OCI-LY3 (cell line): ENCODE results near the gene UBAC2.

Experiments used
- EZH2phosphoT487 ChIP-seq: fragments of 200-600 bp; shearing (Covaris generic); IDR thresholded peaks from 2 replicates; pipeline ENCODE4 v1.6.1; 2018; ENCODE audit warnings: antibody characterized with exemption, mixed run types, low read depth
- TF ChIP-seq, protein P1 (sequence below): fragments of 200-600, 300-600 bp; sonication (generic); IDR thresholded peaks from 2 replicates; pipeline ENCODE4 v1.5.1; 2014; ENCODE audit warnings: antibody characterized with exemption, low read length, low read depth

DNA sequence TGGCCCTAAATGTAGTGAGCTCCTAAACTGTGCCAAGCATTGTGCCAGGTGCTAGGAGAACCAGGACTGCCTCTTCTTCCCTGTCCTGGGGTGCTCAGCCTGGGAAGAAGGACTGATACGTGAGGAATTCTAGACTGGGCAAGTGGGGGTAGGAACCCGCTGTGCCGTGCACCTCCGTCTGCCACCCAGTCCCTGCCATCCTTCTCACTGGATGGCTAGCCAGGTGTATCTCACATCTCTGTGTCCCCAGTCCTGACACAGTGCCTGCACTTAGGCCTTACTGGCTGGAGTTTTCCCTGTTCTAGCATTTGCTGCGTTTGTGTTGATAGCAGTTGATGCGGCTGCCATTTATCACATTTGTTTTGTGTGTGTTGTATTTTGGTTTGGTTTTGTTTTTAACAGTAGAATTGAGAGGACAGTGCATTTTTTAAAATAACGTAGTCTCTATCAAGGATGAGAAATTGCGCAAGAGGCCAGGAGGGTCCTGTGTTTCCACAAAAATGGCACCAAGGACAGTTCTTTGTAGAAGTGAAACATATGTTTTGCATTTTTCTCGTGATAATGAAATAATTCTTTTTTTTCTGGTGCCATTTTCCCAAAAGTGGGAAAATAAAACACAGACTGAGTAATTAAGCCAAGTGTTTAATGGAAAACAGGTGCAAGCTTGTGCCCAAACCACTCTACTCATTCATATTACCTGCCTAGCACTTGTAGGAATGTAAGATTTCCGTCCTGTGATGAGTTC is 111.3 kb downstream of the UBAC2 start:
- TF ChIP-seq, protein P1, sequence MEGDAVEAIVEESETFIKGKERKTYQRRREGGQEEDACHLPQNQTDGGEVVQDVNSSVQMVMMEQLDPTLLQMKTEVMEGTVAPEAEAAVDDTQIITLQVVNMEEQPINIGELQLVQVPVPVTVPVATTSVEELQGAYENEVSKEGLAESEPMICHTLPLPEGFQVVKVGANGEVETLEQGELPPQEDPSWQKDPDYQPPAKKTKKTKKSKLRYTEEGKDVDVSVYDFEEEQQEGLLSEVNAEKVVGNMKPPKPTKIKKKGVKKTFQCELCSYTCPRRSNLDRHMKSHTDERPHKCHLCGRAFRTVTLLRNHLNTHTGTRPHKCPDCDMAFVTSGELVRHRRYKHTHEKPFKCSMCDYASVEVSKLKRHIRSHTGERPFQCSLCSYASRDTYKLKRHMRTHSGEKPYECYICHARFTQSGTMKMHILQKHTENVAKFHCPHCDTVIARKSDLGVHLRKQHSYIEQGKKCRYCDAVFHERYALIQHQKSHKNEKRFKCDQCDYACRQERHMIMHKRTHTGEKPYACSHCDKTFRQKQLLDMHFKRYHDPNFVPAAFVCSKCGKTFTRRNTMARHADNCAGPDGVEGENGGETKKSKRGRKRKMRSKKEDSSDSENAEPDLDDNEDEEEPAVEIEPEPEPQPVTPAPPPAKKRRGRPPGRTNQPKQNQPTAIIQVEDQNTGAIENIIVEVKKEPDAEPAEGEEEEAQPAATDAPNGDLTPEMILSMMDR, result no peak
- no peak for TF ChIP-seq EZH2phosphoT487
